ENCODE measurements around the gene FILIP1. TPM values are rescaled to one million over a fixed set of nuclear protein-coding genes. Genes with fewer than 3 reads are reported as not detected.

Gene FILIP1
- total and polyA plus RNA-seq, 10 of the 15 experiments (the other 5 are each of a cell fraction or from before 2014, with no cell fraction given): 0.23 to 2.0 (median 0.44) TPM

- TF ChIP-seq RCOR1 (conservative IDR thresholded peaks at IDR 0.05; ENCODE audit: low read depth, low read length) (no peak), ATF7 (IDR thresholded peaks at IDR 0.05; ENCODE audit: low read depth) (0 out of 2 replicates have a peak, but pooled peaks have one; percentile 30), RAD21 (IDR thresholded peaks at IDR 0.05; ENCODE audit: insufficient read depth, low read depth, low read length) (peak; percentile 82), PBX3 (IDR thresholded peaks at IDR 0.05; ENCODE audit: insufficient replicate concordance, low read depth, low read length) (no peak), STAT3 (IDR thresholded peaks at IDR 0.05; ENCODE audit: low read depth, low read length) (no peak), TAF1 (IDR thresholded peaks at IDR 0.05; ENCODE audit: borderline replicate concordance, low read depth, low read length) (no peak), KDM1A (IDR thresholded peaks at IDR 0.05; ENCODE audit: borderline replicate concordance) (no peak), ESRRA (IDR thresholded peaks at IDR 0.05; ENCODE audit: low read length) (no peak), SMAD5 (IDR thresholded peaks at IDR 0.05; ENCODE audit: low read depth) (no peak), CREB1 (IDR thresholded peaks at IDR 0.05; ENCODE audit: low read depth) (no peak), ZSCAN29 (IDR thresholded peaks at IDR 0.05) (no peak), SMARCA5 (IDR thresholded peaks at IDR 0.05) (peak; percentile 57; the same call in 1 of the 2 replicates), YBX1 (IDR thresholded peaks at IDR 0.05) (no peak), MTA2 (IDR thresholded peaks at IDR 0.05; ENCODE audit: low read depth) (no peak), EZH2 (IDR thresholded peaks at IDR 0.05; ENCODE audit: borderline replicate concordance, control insufficient read depth, low read depth, low read length) (no peak), WRNIP1 (IDR thresholded peaks at IDR 0.05; ENCODE audit: borderline replicate concordance, low read depth, low read length) (no peak), TARDBP (IDR thresholded peaks at IDR 0.05; ENCODE audit: borderline replicate concordance) (no peak), KLF5 (IDR thresholded peaks at IDR 0.05; ENCODE audit: partially characterized antibody) (no peak), HCFC1 (IDR thresholded peaks at IDR 0.05; ENCODE audit: low read length) (no peak), SIX5 (IDR thresholded peaks at IDR 0.05; ENCODE audit: low read depth, low read length, severe bottlenecking) (no peak)
- TF ChIP-seq, protein P1, sequence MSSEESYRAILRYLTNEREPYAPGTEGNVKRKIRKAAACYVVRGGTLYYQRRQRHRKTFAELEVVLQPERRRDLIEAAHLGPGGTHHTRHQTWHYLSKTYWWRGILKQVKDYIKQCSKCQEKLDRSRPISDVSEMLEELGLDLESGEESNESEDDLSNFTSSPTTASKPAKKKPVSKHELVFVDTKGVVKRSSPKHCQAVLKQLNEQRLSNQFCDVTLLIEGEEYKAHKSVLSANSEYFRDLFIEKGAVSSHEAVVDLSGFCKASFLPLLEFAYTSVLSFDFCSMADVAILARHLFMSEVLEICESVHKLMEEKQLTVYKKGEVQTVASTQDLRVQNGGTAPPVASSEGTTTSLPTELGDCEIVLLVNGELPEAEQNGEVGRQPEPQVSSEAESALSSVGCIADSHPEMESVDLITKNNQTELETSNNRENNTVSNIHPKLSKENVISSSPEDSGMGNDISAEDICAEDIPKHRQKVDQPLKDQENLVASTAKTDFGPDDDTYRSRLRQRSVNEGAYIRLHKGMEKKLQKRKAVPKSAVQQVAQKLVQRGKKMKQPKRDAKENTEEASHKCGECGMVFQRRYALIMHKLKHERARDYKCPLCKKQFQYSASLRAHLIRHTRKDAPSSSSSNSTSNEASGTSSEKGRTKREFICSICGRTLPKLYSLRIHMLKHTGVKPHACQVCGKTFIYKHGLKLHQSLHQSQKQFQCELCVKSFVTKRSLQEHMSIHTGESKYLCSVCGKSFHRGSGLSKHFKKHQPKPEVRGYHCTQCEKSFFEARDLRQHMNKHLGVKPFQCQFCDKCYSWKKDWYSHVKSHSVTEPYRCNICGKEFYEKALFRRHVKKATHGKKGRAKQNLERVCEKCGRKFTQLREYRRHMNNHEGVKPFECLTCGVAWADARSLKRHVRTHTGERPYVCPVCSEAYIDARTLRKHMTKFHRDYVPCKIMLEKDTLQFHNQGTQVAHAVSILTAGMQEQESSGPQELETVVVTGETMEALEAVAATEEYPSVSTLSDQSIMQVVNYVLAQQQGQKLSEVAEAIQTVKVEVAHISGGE (CRISPR knock-in tag; IDR thresholded peaks at IDR 0.05): no peak
- TF ChIP-seq, protein P2, sequence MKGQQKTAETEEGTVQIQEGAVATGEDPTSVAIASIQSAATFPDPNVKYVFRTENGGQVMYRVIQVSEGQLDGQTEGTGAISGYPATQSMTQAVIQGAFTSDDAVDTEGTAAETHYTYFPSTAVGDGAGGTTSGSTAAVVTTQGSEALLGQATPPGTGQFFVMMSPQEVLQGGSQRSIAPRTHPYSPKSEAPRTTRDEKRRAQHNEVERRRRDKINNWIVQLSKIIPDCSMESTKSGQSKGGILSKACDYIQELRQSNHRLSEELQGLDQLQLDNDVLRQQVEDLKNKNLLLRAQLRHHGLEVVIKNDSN (IDR thresholded peaks at IDR 0.05; ENCODE audit: borderline replicate concordance, extremely low read length, insufficient read depth, low read depth, low read length): no peak
- TF ChIP-seq, protein P3, sequence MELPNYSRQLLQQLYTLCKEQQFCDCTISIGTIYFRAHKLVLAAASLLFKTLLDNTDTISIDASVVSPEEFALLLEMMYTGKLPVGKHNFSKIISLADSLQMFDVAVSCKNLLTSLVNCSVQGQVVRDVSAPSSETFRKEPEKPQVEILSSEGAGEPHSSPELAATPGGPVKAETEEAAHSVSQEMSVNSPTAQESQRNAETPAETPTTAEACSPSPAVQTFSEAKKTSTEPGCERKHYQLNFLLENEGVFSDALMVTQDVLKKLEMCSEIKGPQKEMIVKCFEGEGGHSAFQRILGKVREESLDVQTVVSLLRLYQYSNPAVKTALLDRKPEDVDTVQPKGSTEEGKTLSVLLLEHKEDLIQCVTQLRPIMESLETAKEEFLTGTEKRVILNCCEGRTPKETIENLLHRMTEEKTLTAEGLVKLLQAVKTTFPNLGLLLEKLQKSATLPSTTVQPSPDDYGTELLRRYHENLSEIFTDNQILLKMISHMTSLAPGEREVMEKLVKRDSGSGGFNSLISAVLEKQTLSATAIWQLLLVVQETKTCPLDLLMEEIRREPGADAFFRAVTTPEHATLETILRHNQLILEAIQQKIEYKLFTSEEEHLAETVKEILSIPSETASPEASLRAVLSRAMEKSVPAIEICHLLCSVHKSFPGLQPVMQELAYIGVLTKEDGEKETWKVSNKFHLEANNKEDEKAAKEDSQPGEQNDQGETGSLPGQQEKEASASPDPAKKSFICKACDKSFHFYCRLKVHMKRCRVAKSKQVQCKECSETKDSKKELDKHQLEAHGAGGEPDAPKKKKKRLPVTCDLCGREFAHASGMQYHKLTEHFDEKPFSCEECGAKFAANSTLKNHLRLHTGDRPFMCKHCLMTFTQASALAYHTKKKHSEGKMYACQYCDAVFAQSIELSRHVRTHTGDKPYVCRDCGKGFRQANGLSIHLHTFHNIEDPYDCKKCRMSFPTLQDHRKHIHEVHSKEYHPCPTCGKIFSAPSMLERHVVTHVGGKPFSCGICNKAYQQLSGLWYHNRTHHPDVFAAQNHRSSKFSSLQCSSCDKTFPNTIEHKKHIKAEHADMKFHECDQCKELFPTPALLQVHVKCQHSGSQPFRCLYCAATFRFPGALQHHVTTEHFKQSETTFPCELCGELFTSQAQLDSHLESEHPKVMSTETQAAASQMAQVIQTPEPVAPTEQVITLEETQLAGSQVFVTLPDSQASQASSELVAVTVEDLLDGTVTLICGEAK (IDR thresholded peaks at IDR 0.05; ENCODE audit: borderline replicate concordance): no peak
These were observed 226.8 kb downstream of the FILIP1 start (continued) for GRCh38 chr6:75266716-75267291.

Measured in GM12878 (cell line).